Measurements from ENCODE around the gene KCTD6.

DNA sequence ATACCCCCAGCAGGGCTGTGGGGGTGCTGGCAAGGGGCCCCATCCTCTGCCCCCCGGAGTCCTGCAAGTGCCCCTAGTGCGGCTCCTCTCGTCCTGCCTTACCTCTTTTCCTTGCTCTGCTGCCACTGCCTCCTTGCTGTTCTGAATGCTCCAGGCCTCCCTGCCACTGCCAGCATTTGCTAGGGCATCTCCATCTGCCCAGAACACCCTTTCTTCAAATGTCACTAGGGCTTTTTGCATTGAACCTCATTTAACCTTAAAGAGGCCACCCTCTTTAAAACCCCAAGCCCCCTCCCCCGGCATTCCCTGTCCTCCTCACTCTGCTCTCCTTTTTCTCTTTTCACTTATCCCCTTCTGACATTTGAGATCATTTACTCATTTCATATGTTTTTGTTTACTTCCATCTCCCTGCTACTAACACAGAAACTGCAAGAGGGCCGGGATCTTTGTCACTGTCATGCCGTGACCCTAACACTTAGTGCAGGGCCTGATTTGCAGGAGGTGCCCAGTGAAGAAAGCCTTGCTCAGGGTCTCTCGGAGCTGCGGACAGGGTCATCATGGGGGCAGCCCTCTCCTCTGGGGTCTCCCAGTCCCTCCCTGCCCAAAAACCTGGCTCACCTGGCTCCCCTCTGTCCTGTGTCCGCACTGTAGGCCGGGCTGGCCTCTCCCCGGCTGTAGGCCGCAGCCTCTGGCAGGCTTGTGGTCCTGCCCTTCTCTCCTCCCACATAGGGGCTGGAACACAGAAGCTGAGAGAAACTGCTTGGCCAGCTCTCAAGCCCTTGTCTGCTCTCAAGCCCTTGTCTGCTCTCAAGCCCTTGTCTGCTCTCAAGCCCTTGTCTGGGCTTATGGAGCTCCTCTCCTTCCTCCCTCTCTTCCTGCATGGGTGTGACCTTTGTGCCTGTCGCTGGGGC, 44.9 kb downstream of the KCTD6 start, which contains the start of gene ACOX2:
- TF ChIP-seq CTCF (IDR thresholded peaks at IDR 0.05) (no peak), EZH2phosphoT487 (IDR thresholded peaks at IDR 0.05) (no peak)

Data from neural progenitor cell (in vitro differentiated cells).